ENCODE results near the gene DOK1.

Gene DOK1

DNA sequence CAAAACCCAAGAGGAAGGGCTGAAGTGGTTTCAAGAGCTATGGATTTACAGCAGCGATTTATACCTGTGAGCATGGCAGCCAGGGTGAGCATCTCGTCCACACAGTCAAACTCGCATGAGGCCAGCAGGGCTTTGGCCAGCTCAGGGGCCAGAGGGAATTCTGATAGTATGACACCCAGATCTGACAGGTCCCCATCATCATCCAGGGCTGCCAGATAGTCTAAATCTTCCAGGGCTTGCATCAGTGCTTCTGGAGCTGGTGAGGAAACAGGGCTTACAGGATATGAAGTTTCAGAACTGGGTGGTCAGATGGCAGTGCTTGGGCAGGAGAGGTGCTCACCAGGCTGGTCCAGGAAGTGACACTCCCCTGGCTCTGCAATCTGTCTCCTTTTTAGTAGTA is 32.0 kb upstream of the DOK1 start:
- no peak for DNase-seq (ENCODE audit: extremely low read depth, low read depth)
- TF ChIP-seq, protein P1, sequence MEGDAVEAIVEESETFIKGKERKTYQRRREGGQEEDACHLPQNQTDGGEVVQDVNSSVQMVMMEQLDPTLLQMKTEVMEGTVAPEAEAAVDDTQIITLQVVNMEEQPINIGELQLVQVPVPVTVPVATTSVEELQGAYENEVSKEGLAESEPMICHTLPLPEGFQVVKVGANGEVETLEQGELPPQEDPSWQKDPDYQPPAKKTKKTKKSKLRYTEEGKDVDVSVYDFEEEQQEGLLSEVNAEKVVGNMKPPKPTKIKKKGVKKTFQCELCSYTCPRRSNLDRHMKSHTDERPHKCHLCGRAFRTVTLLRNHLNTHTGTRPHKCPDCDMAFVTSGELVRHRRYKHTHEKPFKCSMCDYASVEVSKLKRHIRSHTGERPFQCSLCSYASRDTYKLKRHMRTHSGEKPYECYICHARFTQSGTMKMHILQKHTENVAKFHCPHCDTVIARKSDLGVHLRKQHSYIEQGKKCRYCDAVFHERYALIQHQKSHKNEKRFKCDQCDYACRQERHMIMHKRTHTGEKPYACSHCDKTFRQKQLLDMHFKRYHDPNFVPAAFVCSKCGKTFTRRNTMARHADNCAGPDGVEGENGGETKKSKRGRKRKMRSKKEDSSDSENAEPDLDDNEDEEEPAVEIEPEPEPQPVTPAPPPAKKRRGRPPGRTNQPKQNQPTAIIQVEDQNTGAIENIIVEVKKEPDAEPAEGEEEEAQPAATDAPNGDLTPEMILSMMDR (IDR thresholded peaks at IDR 0.05; ENCODE audit: low read depth, low read length), result no peak

- TF ChIP-seq, protein P1 (IDR thresholded peaks at IDR 0.05; ENCODE audit: low read depth, low read length), result no peak
- no peak for DNase-seq (ENCODE audit: extremely low read depth, low read depth)
Observed at GRCh38 chr2:74524005-74524404, 30.5 kb upstream of the DOK1 start.

DNA sequence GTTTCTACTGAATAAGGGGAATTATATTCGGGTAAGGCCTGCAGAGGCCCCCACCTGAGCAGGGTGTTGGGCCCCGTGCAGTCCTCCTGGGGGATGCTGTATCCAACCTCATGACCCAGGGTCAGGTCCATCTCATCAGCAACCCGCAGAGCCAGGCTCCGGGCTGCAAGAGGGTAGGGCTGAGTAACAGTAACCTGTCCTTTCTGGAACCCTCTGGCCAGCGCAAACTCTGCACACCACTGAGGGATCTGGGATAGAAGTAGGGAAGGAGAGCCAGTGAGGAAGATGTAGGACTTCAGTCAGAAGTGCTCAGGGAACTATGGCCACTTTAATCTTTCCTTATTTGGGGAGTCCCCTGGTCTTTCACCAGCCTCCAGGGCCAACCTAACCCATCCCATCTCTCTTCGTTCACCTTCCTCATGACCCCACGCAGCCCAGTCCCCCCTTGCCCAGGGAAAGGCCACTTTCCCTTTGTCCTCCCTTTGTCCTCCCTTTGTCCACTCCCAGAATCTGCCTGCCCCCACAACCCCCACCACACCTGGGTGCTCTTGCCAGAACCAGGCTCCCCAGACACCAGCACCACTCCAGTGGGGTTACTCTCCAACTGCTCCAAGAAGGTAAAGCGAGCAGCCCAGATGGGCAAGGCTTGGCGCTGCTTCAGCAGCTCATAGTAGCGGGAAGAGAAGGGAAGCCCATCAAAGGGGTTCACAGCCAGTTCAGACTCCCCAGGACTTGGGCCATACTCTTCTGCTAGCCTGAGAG is 29.4 kb upstream of the DOK1 start:
- TF ChIP-seq, protein P1 (IDR thresholded peaks at IDR 0.05; ENCODE audit: low read depth, low read length), result no peak
- DNase-seq (ENCODE audit: extremely low read depth, low read depth), result no peak

GRCh38 chr2:74525717-74526648 is 28.5 kb upstream of the DOK1 start, which contains the start of gene DQX1:
Gene DQX1 (minus strand): TSS chr2:74526231. CDS start chr2:74525729, 502 bp downstream.
- DNase-seq (ENCODE audit: extremely low read depth, low read depth), result no peak

GRCh38 chr2:74526649-74527230 is 27.8 kb upstream of the DOK1 start:
- DNase-seq (ENCODE audit: extremely low read depth, low read depth), result no peak
- TF ChIP-seq, protein P1 (IDR thresholded peaks at IDR 0.05; ENCODE audit: low read depth, low read length), result no peak

More at GRCh38 chr2:74525717-74526648, 28.5 kb upstream of the DOK1 start, which contains the start of gene DQX1:
- TF ChIP-seq, protein P1 (IDR thresholded peaks at IDR 0.05; ENCODE audit: low read depth, low read length), result no peak

DNA sequence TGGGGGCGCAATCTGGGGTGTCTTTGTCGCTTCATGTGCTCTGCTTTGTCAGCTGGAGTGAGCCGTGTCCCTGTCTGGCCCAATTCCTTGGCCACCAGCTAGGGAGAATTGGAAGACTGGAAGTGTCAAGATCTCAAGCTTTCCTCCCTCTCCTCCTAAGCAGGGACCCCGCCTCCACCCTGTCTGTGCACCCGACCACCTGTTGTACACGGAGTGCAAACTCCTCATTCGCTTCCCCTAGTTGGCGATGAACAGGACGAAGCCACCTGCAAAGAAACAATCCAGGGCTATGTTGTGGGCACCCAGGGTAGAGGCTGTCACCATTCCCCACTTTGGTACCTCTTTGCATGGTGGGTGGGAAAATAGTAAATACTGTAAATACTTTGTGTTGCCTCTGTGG is 26.8 kb upstream of the DOK1 start:
- TF ChIP-seq, protein P1 (IDR thresholded peaks at IDR 0.05; ENCODE audit: low read depth, low read length), result no peak
- DNase-seq (ENCODE audit: extremely low read depth, low read depth), result no peak

Data from AG09319 (cell line).